SK-N-DZ (cell line): Measurements from ENCODE around the gene RAD51D.
"Not testable (repeated sequence)": the region's sequence is repeated elsewhere in the genome, so short reads cannot be mapped to it uniquely, and the experiment has no call there.

Source experiments
- DNase-seq: peaks from one replicate; pipeline ENCODE4 v3.0.0-alpha.2; 2015; ENCODE audit warnings: low spot score

RAD51D gene

DNA sequence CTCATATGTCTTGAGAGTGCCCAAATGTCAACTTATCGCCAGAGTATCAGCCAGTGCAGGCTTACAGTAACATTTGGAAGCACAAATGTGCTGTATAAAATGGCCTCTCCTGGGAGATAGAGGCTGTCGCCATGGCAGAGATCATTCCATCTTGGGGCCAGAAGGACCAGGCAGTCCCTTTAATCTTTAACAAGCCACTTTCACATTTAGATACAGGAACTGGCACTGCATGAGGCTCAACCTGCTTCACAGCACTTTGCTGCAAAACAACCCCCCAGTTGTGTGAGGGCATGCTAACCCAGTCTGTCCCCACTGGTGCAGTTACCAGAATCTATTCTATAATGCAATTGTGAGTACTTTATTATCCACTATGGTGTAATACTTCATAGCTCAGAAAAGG lies 51.4 kb downstream of the RAD51D start:
- DNase-seq = no peak

DNA sequence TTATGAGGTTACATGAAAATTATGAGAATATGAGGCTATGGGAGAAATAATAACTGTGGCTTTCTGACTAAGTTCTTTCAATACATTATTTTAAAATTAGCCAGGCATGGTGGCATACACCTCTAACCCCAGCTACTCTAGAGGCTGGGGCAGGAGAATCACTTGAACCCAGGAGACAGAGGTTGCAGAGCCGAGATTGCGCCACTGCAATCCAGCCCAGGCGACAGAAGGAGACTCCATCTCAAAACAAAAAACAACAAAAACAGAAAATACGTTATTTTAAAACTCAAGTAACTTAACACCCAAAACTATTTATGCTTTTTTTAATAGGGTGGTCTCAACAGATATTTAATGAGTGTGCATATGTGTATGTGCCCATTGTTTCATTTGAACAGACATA lies 53.8 kb downstream of the RAD51D start:
- DNase-seq = no peak

DNA sequence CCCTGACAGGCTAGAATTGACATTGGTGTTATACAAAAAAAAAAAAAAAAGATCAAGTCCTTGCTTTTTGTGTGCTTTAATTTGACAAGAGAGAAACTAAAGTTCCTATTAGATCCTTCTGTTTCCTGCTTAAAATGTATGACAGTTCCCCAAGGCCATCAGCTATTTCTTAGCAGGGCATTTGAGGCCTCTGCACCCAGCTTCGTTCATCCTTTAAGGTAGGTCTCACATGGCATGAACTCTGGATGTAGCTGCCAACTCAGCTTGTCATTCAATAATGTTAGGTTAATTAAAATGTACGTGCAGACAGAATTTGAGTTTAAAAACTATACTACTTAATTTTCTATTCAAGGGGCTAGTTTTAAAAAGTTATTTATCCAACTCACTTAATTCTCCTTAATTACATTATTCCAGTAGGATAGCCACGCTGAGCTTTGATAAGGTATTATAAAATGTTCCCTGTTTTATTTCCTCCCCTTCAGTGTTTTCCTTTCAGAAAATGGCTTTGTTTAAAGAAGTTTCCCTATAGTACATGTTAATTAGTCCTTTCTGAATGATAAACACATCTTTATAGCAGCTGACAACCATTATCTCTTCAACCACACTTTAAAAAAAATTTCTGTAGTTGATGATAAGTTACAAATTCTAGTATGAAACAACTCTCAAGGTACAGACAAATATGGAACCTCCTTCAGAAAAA lies 55.0 kb downstream of the RAD51D start:
- no peak for DNase-seq

DNA sequence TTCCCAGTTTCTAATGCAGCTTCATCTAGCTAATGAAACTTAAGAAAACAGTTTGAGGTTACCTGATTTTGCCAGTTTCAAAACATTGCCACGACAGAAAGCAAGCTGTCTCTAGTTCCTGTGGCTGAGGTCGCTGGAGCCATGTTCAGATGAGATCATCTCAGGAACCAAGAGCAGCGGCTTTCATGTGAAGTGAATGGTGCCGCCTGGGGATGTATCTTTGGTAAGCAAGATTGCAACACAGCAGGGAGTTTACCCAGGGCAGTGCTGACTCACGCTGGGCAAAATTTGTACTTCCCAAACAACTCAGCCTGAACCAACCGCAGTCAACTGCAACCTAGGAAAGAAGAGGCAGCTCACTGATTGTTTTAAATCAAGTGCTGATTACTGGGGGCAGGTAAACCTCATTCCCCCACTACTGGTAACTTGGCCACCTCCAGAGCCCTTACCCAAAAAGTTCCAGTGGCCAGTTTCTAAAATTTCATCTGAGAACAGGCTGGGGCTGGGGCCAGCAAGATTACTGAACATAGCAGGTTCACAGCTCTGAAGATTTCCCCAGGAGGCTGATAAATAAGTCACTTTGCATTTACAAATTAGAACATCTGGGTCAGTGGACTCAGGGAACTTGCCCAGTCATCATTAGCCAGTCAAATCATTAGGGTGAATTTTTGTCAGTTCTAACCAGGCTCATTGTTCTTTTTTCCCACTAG lies 56.0 kb downstream of the RAD51D start, which contains the start of gene RFFL:
RFFL (minus strand) TSS at position 194 of the 710 bp plus-strand sequence. CDS start 37,154 bp downstream, outside the sequence.
- DNase-seq = no peak

DNA sequence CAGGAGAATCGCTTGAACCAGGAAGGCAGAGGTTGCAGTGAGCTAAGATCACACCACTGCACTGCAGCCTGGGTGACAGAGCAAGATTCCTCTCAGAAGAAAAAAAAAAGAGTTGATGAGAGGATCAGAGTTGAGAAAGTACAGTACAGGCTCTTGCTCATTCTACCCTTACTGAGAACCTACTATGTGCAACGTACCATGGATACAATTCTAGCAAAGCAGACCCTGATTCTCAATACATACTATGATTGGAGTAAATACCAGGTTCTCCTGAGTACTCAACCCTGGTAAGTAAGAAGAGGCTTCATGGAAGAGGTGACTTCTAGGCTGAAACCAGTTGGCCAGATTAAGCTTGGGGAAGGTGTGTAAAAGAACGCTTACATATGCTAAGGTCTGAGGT lies 57.4 kb downstream of the RAD51D start:
- no peak for DNase-seq

DNA sequence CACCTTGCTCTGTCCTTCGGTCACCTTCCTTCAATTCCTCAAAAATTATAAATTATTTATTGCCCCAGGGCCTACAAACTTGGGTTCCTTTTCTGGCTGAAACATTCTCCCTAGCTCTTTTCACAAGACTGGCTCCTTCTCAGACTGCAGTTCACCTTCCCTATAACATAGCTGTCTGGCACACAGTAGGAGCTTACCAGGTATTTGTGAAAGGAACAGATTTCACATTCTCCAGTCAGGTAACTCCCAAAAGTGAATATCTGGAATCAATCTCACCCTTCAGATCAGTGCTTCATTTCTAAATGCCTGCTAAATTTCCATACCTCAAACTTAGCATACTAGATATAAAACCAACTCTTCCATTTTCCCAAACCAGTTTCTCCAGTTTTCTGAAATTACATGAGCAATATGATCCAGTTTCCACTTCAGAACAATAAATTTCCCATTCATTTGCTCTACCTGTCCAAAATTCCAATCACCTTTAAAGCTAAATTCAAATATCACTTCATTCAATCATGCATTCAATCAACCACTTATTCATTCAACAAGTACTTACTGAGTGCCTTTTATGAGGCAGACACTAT lies 62.2 kb downstream of the RAD51D start:
- DNase-seq = no peak

DNA sequence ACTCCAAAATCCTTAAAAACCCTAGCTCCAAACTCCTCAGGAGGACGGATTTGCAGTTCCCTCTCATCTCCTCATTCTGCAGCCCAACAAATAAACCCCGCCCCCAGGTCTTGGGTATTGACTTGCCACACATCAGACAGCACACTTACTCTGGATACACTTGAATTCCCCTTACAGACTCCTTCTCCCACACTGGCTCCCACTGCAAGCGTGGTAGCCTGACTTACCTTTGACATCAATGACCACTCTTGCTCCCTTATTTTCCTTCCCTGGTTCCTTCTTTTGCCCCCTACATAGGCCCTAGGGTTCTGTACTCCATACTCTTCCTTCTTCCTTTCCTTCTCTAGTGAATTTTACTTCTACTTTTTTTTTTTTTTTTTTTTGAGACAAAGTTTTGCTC lies 63.6 kb downstream of the RAD51D start:
- DNase-seq = no peak

DNA sequence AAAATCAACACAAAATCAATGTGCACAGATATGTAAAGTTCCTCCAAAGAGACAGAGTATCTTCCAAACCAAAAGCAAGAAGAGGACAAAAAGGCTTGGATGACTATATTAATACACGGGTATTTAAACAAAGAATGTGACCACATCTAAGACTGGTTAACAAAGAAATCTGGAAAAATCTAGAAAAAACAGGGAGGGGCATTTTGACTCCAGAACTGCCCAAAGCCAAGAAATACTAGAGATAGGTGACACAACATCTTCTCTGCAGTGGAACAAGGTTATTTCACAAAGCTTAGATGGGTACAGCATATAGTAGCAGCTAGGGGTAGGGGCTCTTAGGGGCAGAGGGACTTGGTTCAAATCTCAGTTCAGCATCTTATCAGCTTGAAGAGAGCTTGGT lies 66.5 kb downstream of the RAD51D start:
- no peak for DNase-seq

DNA sequence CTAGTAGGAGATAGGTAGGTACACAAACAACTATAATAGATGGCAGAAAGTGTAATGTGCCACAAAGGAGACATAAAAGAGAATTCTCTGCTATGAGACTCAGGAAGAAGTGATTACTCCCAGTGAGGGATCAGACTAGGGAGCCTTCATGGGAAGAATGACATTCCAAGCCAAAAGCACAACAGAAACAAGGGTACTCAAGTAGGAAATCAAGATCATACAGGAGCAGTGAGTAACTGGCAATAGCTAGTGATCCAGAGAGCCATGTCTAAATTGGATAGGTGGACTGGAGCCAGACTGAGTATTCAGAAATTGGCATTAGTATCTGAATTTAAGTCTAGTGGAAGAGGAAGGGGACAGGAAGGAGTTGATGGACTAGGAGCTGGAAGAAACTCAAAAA lies 66.9 kb downstream of the RAD51D start:
- no peak for DNase-seq

DNA sequence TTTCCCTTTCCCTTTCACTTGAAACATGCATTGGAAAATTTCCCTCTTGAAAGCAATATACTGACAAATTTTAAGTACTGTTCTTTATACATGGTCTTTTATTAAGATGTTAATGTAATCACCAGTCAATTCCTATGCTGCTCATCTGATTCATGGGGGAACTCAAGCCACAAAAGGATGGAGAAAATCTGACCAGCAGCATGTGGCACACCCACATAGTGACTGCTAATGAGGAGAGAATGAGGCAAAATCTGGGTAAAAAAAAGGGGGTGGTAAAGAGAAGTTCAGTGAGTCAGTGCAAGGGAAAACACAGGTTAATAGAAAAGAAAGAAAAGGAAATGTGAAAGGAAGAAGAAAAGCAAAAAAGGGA lies 67.4 kb downstream of the RAD51D start:
- no peak for DNase-seq

DNA sequence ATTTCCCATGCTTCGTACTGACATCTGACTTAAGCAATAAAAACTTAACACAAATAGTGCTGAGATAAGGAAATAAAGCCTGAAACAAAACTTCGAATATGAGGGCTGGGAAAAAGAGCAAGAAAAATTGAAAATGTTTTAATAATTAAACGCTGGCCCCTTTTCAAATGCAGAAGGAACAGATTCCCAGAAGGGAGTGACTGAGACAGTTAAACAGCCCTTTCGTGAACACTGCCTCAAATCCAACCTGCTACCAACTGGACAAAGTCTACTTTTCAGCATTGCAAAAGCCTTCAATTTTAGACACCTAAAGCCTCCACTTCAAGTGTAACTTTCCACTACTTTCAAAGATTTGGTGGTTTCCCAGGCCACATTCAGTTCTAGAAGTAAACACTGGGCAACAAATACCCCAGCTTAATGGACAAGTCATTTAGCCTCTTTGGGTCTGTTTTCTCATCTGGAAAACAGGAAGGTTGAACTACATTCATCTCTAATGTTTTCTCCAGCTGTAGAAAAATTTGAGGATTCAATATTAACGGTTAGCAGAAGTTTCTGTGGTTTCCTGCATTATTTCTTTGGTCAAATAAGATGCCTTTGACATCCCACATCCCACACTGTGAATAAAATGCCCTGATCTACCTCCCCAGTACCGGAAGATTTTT lies 68.0 kb downstream of the RAD51D start:
- DNase-seq = no peak

DNA sequence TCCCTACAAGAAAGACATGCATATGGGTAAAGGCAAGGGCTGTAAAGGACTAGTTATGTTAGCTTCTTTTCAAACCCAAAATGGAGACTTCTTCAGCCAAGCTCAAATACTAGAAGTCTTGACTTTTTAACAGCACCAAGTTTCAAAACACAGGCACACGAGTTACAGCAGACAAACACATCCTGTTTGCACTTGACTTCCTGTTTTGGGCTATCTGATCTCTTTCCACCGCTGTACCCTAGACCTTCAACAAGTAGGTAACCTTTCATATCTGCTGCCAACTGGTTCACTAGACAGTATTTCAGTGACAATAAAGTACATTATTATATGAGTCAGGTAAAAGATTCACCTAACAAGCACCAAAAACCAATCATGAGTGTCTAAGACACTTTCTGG lies 68.5 kb downstream of the RAD51D start:
- DNase-seq = no peak

DNA sequence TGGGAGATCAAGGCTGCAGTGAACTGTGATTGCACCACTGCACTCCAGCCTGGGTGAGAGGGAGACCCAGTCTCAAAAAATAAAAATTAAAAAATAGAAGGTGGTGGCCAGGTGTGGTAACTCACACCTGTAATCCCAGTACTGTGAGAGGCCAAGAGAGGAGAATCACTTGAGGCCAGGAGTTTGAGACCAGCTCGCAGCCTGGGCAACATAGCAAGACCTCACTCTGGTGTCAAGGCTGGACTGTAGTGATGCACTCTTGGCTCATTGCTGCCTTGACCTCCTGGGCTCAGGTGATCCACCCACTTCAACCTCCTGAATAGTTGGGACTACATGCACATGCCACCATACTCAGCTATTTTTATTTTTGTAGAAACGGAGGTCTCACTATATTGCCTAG lies 69.5 kb downstream of the RAD51D start:
- DNase-seq = no peak

DNA sequence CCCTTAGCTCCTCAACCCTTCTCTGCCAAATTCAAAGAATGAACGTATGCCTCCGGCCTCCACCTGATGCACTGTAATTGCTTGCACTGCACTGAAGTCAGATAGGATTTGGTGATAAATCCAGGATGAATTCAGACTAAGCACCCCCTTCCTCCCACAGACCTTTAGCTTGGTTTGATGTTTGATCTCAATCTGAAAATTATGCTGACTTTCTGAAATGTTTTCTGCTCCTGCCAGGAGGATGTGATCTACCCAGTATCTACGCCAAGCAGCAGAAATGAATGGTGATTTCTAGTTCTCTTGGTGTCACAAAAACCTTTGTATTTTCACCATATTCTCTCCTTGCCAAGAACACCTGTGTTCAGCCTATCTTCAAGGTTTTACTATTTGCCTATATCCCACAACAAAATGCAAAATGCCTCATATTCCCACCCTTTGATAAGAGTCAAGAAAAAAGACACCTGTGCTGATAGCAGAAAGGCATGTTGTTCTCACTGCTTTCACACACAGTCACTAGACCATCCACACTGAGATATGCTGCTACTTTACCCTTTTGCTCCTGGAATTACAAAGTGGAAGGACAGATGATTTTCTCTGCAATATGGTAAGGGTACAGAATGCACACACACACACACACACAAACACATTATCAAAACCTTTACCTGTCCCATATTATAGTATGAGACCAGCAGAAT lies 70.8 kb downstream of the RAD51D start:
- DNase-seq = no peak

DNA sequence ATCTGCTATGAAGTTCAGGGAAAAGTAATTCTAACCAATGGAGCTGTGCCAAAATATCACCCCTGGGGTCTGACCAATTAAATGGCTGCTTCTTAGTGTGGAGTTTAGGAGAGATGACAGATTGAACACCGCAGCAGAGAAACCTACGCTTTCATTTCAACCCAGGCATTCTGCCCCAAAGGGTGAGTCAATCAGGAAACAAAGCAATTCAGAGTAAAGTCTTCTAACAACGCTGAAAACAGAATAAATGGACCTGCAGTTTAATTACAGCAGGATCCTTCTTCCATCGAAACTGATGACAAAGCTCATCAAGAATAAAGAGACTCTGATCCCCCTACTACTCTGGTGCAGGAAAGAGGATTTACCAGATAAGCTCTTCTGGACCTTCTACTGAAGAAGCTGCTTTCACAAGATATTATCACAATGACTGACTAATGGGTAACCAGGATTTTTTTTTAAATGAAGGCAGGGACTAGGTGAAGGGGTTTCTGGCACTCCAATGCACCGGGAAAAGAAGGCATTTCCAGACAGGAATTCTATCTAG lies 72.8 kb downstream of the RAD51D start:
- DNase-seq = peak; percentile 12

DNA sequence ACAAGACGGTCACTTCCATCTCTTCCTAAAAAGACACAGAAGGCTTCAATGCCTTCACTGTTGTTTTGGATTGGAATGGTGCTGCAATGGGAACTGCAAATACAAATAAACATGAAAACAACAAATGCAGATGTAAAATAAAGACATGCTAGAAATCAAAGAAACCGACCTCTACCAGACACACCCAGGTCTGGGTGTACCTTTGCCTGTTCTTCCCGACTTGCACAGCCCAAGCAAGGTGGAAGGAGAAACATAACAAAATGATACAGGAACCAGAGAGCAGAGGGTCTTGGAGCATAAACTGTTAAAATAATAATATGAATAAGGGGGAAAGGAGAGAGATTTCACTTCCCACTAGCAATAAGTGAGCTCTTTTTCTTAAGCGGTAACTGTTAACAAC lies 73.4 kb downstream of the RAD51D start:
- no peak for DNase-seq

DNA sequence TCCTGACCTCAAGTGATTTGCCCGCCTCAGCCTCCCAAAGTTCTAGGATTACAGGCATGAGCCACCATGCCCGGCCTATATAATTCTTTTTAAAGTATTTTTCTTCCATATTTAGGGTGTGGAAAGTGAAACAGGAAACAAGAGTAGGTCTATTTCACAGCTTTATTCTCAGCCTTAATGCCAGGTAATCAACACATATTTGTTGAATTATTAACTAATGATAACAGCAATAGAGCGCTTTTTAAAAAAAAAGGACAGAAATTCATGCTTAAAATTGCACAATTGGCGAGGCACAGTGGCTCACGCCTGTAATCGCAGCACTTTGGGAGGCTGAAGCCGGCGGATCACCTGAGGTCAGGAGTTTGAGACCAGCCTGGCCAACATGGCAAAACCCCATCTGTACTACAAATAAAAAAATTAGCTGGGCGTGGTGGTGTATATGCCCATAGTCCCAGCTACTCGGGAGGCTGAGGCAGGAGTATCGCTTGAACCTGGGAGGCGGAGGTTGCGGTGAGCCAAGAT lies 74.1 kb downstream of the RAD51D start:
- not testable (repeated sequence) for DNase-seq

DNA sequence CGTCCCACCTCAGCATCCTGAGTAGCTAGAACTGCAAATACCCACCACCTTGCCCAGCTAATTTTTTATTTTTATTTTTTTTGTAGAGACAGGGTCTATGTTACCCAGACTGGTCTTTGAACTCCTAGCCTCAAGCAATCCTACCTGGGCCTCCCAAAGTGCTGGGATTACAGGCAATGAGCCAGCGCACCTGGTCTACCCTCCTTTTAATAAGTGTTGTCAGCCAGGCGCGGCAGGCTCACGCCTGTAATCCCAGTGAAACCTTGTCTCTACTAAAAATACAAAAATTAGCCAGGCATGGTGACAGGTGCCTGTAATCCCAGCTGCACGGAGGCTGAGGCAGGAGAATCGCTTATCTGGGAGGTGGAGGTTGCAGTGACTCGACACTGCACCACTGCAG lies 75.5 kb downstream of the RAD51D start:
- DNase-seq = no peak
